Endothelial cell of umbilical vein (primary cell): ENCODE results near the gene CSNK2A3.

Experiments used
- CTCF ChIP-seq, 2 donors: IDR thresholded peaks; 1 replicate in 1 of 2; 2 replicates in 1 of 2; pipeline ENCODE4 v1.5.1; 2011; ENCODE audit warnings: low read length in 2 of 2, mild to moderate bottlenecking in 2 of 2, moderate library complexity in 2 of 2, control low read depth in 1 of 2, inconsistent platforms in 1 of 2, low read depth in 1 of 2; ENCODE audit not compliant: insufficient read depth in 1 of 2; ENCODE audit errors: extremely low read depth in 1 of 2
- EZH2 ChIP-seq: IDR thresholded peaks from 2 replicates; pipeline ENCODE4 v1.6.1; 2012; ENCODE audit warnings: borderline replicate concordance, low read depth, mild to moderate bottlenecking, moderate library complexity, low read length, inconsistent platforms; ENCODE audit not compliant: severe bottlenecking
- FOS ChIP-seq: IDR thresholded peaks from 2 replicates; pipeline ENCODE4 v1.6.1; 2011; ENCODE audit warnings: mild to moderate bottlenecking, low read length, moderate library complexity, borderline replicate concordance; ENCODE audit not compliant: insufficient read depth
- GATA2 ChIP-seq: IDR thresholded peaks from 2 replicates; pipeline ENCODE4 v1.7.0; 2011; ENCODE audit warnings: low read depth, mild to moderate bottlenecking, moderate library complexity, mixed read lengths, low read length; ENCODE audit not compliant: insufficient read length, insufficient read depth
- JUN ChIP-seq: IDR thresholded peaks from 2 replicates; pipeline ENCODE4 v1.6.1; 2011; ENCODE audit warnings: borderline replicate concordance, low read depth; ENCODE audit not compliant: insufficient read length, insufficient read depth
- POLR2A ChIP-seq: IDR thresholded peaks from 2 replicates; pipeline ENCODE4 v1.6.1; 2012; ENCODE audit warnings: low read depth, mild to moderate bottlenecking, control low read depth, low read length
- POLR2AphosphoS5 ChIP-seq: IDR thresholded peaks from 2 replicates; pipeline ENCODE4 v1.6.1; 2012; ENCODE audit warnings: low read depth, mild to moderate bottlenecking, control low read depth, low read length, moderate library complexity; ENCODE audit not compliant: insufficient read depth
- TF ChIP-seq, protein P1 (sequence below): IDR thresholded peaks from 2 replicates; pipeline ENCODE4 v1.6.1; 2011; ENCODE audit not compliant: insufficient read depth, insufficient read length

- TF ChIP-seq POLR2A = no peak
- TF ChIP-seq CTCF (IDR thresholded peaks at IDR 0.05; ENCODE audit: extremely low read depth in 1 of 2, insufficient read depth in 1 of 2, low read depth in 1 of 2, low read length in 2 of 2) = no peak
- no peak for TF ChIP-seq EZH2
- no peak for TF ChIP-seq POLR2AphosphoS5
- no peak for TF ChIP-seq JUN
- no peak for TF ChIP-seq GATA2
- no peak for TF ChIP-seq FOS
- TF ChIP-seq, protein P1, sequence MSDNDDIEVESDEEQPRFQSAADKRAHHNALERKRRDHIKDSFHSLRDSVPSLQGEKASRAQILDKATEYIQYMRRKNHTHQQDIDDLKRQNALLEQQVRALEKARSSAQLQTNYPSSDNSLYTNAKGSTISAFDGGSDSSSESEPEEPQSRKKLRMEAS = no peak
Observed at GRCh38 chr11:11397781-11398180, 44.7 kb upstream of the CSNK2A3 start.
